HepG2 (cell line): ENCODE results near the gene HSPA1L.

Experiments
- CREBL2 ChIP-seq: sonication (generic); formaldehyde crosslinking; IDR thresholded peaks from 2 replicates; pipeline ENCODE4 v1.8.1; 2023; ENCODE audit warnings: missing genetic modification reagents, mild to moderate bottlenecking, borderline replicate concordance
- EZH2 ChIP-seq: conservative IDR thresholded peaks from 2 replicates; pipeline ENCODE4 v1.6.1; 2012; ENCODE audit warnings: mild to moderate bottlenecking, low read depth, low read length, moderate library complexity
- MXD4 ChIP-seq: IDR thresholded peaks from 2 replicates; pipeline ENCODE4 v1.6.1; 2016; ENCODE audit warnings: mild to moderate bottlenecking, missing biosample characterization, missing genetic modification reagents
- ONECUT2 ChIP-seq: sonication (generic); formaldehyde crosslinking; IDR thresholded peaks from 2 replicates; pipeline ENCODE4 v1.4.0; 2020; ENCODE audit warnings: missing genetic modification reagents
- SP4 ChIP-seq: sonication (generic); formaldehyde crosslinking; IDR thresholded peaks from 2 replicates; pipeline ENCODE4 v1.8.1; 2023; ENCODE audit warnings: mild to moderate bottlenecking, missing genetic modification reagents
- TF ChIP-seq, protein P1 (sequence below): sonication (generic); formaldehyde crosslinking; IDR thresholded peaks from 2 replicates; pipeline ENCODE4 v1.5.0; 2020; ENCODE audit warnings: mild to moderate bottlenecking, missing genetic modification reagents, moderate library complexity

DNA sequence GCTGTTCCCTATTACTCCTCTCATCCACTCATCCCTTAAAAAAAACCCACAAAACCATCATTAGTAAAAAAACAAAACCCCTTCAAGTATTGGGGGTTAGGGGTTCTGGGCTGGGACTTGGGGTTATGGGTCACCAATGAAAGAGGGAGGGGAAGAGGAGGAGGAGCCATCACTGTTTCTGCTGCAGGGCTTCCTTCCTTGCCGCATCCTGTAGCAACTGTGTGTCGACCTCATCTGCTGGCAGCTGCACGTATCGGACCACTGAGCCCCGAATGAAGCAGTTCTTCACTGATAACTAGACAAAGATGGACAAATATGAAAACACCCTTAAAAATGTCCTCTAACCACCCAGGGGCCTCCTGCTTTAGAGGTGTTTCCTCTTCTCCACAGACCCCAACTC, 17.5 kb downstream of the HSPA1L start:
- TF ChIP-seq MXD4 (CRISPR knock-in tag) (no peak), ONECUT2 (no peak), EZH2 (no peak), CREBL2 (CRISPR knock-in tag) (no peak), SP4 (CRISPR knock-in tag) (no peak)
- TF ChIP-seq, protein P1, sequence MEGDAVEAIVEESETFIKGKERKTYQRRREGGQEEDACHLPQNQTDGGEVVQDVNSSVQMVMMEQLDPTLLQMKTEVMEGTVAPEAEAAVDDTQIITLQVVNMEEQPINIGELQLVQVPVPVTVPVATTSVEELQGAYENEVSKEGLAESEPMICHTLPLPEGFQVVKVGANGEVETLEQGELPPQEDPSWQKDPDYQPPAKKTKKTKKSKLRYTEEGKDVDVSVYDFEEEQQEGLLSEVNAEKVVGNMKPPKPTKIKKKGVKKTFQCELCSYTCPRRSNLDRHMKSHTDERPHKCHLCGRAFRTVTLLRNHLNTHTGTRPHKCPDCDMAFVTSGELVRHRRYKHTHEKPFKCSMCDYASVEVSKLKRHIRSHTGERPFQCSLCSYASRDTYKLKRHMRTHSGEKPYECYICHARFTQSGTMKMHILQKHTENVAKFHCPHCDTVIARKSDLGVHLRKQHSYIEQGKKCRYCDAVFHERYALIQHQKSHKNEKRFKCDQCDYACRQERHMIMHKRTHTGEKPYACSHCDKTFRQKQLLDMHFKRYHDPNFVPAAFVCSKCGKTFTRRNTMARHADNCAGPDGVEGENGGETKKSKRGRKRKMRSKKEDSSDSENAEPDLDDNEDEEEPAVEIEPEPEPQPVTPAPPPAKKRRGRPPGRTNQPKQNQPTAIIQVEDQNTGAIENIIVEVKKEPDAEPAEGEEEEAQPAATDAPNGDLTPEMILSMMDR (CRISPR knock-in tag), result no peak
